Endothelial cell of umbilical vein (primary cell): ENCODE data around the gene ABCA1.

Source experiments
- EZH2 ChIP-seq: IDR thresholded peaks from 2 replicates; pipeline ENCODE4 v1.6.1; 2012; ENCODE audit warnings: borderline replicate concordance, low read depth, mild to moderate bottlenecking, moderate library complexity, low read length, inconsistent platforms; ENCODE audit not compliant: severe bottlenecking
- POLR2AphosphoS5 ChIP-seq: IDR thresholded peaks from 2 replicates; pipeline ENCODE4 v1.6.1; 2012; ENCODE audit warnings: low read depth, mild to moderate bottlenecking, control low read depth, low read length, moderate library complexity; ENCODE audit not compliant: insufficient read depth

DNA sequence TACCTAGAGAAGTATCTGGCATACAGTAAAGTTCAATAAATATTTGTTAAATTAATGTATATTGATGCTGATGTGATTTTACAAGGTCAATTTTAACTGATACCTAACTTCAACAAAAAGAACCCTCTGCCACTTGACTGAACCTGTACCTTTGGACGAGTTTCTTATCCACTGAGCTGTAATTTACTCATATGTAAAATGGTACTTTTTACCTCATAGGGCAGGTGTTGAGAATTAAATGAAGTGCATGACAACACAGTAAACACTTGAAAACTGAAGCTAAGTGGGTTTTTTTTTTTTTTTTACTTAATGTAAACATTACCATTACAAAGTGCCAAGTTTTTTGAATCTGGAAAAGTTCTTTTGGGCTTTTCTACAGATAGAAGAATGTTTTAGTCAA is 148.6 kb downstream of the ABCA1 start:
- TF ChIP-seq POLR2AphosphoS5: no peak
- no peak for TF ChIP-seq EZH2
